Thyroid gland (tissue), 4 donors: ENCODE measurements around the gene FMN1. TPM values are rescaled to one million over a fixed set of nuclear protein-coding genes. Genes with fewer than 3 reads are reported as not detected.

Experiments
- DNase-seq, 2 donors: peaks; one replicate each; pipeline ENCODE4 v3.0.0-alpha.2; 2019
- H3K27ac ChIP-seq, 3 donors: fragments of 200-600 bp; sonication (generic); 1 replicate in 2 of 3; 2 replicates in 1 of 3; pipeline ENCODE4 v1.5.1; 2016 to 2019; ENCODE audit warnings: mild to moderate bottlenecking in 1 of 3, moderate library complexity in 1 of 3
- H3K27me3 ChIP-seq: fragments of 200-600 bp; sonication (generic); one replicate; pipeline ENCODE4 v1.5.1; 2019
- H3K36me3 ChIP-seq, 2 donors: fragments of 200-600 bp; sonication (generic); one replicate each; pipeline ENCODE4 v1.5.1; 2016 to 2019
- H3K4me1 ChIP-seq, 2 donors: fragments of 200-600 bp; sonication (generic); one replicate each; pipeline ENCODE4 v1.5.1; 2017 to 2019
- H3K4me3 ChIP-seq, 3 donors: fragments of 200-600 bp; sonication (generic); replicated peaks in 1 of 3; 1 replicate in 2 of 3; 2 replicates in 1 of 3; pipeline ENCODE4 v1.5.1; 2016; ENCODE audit warnings: mild to moderate bottlenecking in 1 of 3
- H3K9me3 ChIP-seq: fragments of 200-600 bp; sonication (generic); one replicate; pipeline ENCODE4 v1.5.1; 2017
- CTCF ChIP-seq, 6 experiments: fragments of 200-600 bp in 3 of 6; fragments of 450-650 bp in 3 of 6; sonication (generic) in 3 of 6; IDR thresholded peaks; one replicate each; pipeline ENCODE4 v1.5.1; 2016 to 2019; ENCODE audit warnings: antibody characterized with exemption in 6 of 6, mild to moderate bottlenecking in 2 of 6, inconsistent platforms in 1 of 6, moderate library complexity in 1 of 6
- POLR2A ChIP-seq, 2 donors: fragments of 450-650 bp; IDR thresholded peaks; one replicate each; pipeline ENCODE4 v1.6.1; 2017; ENCODE audit warnings: antibody characterized with exemption in 2 of 2, mild to moderate bottlenecking in 2 of 2, moderate library complexity in 1 of 2
- WGBS, 2 donors: methylation state at CpG; one replicate each; pipeline ENCODE4 v1.1.5; 2017; 5-methylcytosine and 5-hydroxymethylcytosine counted together
- intact Hi-C: fragments of 100-400 bp; cut with DNase I; formaldehyde crosslinking; loops from one replicate; pipeline ENCODE4 v1.15.1; 2023
- total RNA-seq, 4 donors: library from RNA; depleted of rRNA; stranded (reverse); fragments of >200 nt; gene quantifications; one replicate each; pipeline ENCODE4 v1.2.3, GENCODE V29; 2016

FMN1 gene
- total RNA-seq, 4 donors from 2014 or later: 13.8 to 28.3 (median 22.5) TPM

DNA sequence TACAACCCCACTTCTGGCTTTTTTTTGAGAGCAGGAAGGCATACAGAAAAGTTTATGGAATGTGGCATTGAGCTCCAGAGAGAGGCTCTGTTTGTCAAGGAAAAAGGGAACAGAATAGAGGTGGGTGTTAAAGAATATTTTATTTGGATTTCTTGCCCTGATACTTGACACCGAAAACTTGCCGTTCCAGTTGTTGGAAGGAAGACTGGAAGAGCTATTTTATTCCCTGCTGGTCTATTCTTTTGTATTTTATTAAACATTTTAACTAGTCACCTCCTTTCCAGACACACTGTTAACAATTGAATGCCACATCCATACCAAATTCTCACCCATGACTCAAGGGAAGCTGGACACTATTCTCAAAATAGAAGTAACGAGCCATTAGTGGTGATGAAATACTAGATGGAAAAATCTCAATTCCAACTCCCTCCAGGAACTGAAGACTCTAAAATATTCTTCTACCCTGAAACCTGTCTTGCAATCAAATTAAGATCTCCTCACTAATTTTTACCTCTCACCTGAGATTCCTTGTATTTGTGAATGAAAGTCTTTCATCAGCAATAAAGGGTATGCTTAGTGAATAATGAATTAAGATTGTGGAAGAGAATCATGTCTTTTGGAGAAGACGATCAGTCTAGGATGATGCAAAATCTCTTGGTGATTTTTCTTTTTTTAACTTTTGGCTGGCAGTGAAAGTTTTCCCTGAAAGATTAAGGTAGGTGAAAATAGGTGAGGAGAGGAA, 448.2 kb downstream of the FMN1 start:
- no peak overlapping the region for H3K4me3 ChIP-seq
- 82 to 91% methylated on average over 4 of the region's 4 CpGs for WGBS, 2 donors
- TF ChIP-seq CTCF (IDR thresholded peaks at IDR 0.05) (no peak), POLR2A (IDR thresholded peaks at IDR 0.05) (no peak)
- no peak for DNase-seq
- H3K27ac ChIP-seq: no peak overlapping the region
- H3K9me3 ChIP-seq: no peaks in the 10 kb centered on the region
- no peaks in the 10 kb centered on the region for H3K36me3 ChIP-seq
- H3K4me1 ChIP-seq: no peaks in the 10 kb centered on the region
- intact Hi-C loops: no loop called here
- no peaks in the 10 kb centered on the region for H3K27me3 ChIP-seq

- Histone ChIP-seq H3K4me1 (no peaks in the 10 kb centered on the region), H3K36me3 (no peaks in the 10 kb centered on the region), H3K9me3 (no peaks in the 10 kb centered on the region), H3K27me3 (no peaks in the 10 kb centered on the region), H3K4me3 (no peak overlapping the region), H3K27ac (no peak overlapping the region)
- 76 to 78% methylated on average over 4 of the region's 5 CpGs for whole genome bisulfite sequencing, 2 donors
- intact Hi-C loops: no loop called here
- DNase-seq: no peak
- no peak for TF ChIP-seq POLR2A (IDR thresholded peaks at IDR 0.05)
- no peak for TF ChIP-seq CTCF (IDR thresholded peaks at IDR 0.05)
Measured at GRCh38 chr15:32743411-32744140, 450.9 kb downstream of the FMN1 start.

- Histone ChIP-seq H3K9me3 (no peaks in the 10 kb centered on the region), H3K36me3 (no peaks in the 10 kb centered on the region), H3K4me1 (no peaks in the 10 kb centered on the region), H3K4me3 (no peak overlapping the region), H3K27me3 (no peaks in the 10 kb centered on the region), H3K27ac (no peak overlapping the region)
- no peak for DNase-seq
- 75 to 100% methylated on average over 1 of the region's 1 CpG for WGBS, 2 donors
- intact Hi-C loops: no loop called here
- TF ChIP-seq POLR2A (IDR thresholded peaks at IDR 0.05): no peak
- no peak for TF ChIP-seq CTCF (IDR thresholded peaks at IDR 0.05)
Measured at GRCh38 chr15:32739522-32740063, 454.9 kb downstream of the FMN1 start.

DNA sequence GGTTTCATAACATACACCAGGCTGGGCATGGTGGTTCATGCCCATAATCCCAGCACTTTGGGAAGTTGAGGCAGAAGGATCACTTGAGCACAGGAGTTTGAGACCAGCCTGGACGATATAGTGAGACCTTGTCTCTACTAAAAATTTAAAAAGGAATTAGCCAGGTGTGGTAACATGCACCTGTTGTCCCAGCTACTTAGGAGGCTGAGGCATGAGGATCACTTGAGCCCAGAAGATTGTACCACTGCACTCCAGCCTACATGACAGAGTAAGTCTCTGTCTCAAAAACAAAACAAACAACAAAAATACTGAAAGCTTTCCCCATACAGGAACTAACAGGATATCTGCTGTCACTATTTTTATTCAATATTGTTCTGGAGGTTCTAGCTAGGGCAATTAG, 455.8 kb downstream of the FMN1 start:
- Histone ChIP-seq H3K27me3 (no peaks in the 10 kb centered on the region), H3K4me1 (no peaks in the 10 kb centered on the region), H3K36me3 (no peaks in the 10 kb centered on the region), H3K4me3 (no peak overlapping the region), H3K9me3 (no peaks in the 10 kb centered on the region), H3K27ac (no peak overlapping the region)
- intact Hi-C loops: no loop called here
- no peak for DNase-seq
- 86 to 93% methylated on average over 1 of the region's 1 CpG for WGBS, 2 donors
- TF ChIP-seq POLR2A (IDR thresholded peaks at IDR 0.05) (no peak), CTCF (IDR thresholded peaks at IDR 0.05) (no peak)

- no peak overlapping the region for H3K27ac ChIP-seq
- TF ChIP-seq POLR2A (IDR thresholded peaks at IDR 0.05) (no peak), CTCF (IDR thresholded peaks at IDR 0.05) (no peak)
- no peaks in the 10 kb centered on the region for H3K27me3 ChIP-seq
- no peaks in the 10 kb centered on the region for H3K36me3 ChIP-seq
- DNase-seq: no peak
- H3K9me3 ChIP-seq: no peaks in the 10 kb centered on the region
- H3K4me3 ChIP-seq: no peak overlapping the region
- 86 to 89% methylated on average over 4 of the region's 4 CpGs for WGBS, 2 donors
- intact Hi-C loops: no loop called here
- peaks cover 2 to 5% of the 10 kb centered on the region in 2 donors for H3K4me1 ChIP-seq
Measured at GRCh38 chr15:32737304-32737703, 457.2 kb downstream of the FMN1 start.
